IMR-90 (cell line): ENCODE results near the gene RANBP3. TPM values are rescaled to one million over a fixed set of nuclear protein-coding genes. Genes with fewer than 3 reads are reported as not detected.

Experiments used
- ATAC-seq: fragments of 200-7000 bp; cut with Tn5 transposase; 2 replicates; pipeline ENCODE4 v1.9.1; 2020; ENCODE audit warnings: low read depth, mild to moderate bottlenecking, moderate library complexity
- BruUV-seq: library from RNA; stranded (reverse); fragments of 400-500 nt; replicated peaks from 2 replicates; lab custom pipeline; 2021; lab: Mats Ljungman, UMichigan
- CTCF ChIA-PET: fragments of 300-600 bp; formaldehyde crosslinking; extraction: SDS; loops from one replicate; lab custom pipeline; 2021; ENCODE audit warnings: antibody characterized with exemption; lab: Yijun Ruan, JAX
- POLR2A ChIA-PET: fragments of 300-600 bp; sonication (Branson Sonifier 250); formaldehyde crosslinking; loops from one replicate; lab custom pipeline; 2022; ENCODE audit warnings: antibody characterized with exemption; ENCODE audit not compliant: unreplicated experiment; lab: Charles Lee
- DNase-seq: peaks from one replicate; pipeline ENCODE4 v3.0.0; 2013
- H2AFZ ChIP-seq: replicated peaks from 2 replicates; pipeline ENCODE3; 2013; ENCODE audit warnings: low read length, mild to moderate bottlenecking; ENCODE audit not compliant: poor library complexity
- H2AK5ac ChIP-seq: 2 replicates; pipeline ENCODE4 v1.6.1; 2013; ENCODE audit warnings: low read depth, low read length, inconsistent platforms
- H2AK9ac ChIP-seq: replicated peaks from 2 replicates; pipeline ENCODE3; 2013; ENCODE audit warnings: mild to moderate bottlenecking, low read depth, low read length, moderate library complexity; ENCODE audit not compliant: poor library complexity
- H2BK120ac ChIP-seq: 2 replicates; pipeline ENCODE4 v1.6.1; 2013; ENCODE audit warnings: low read depth, low read length, inconsistent platforms
- H2BK15ac ChIP-seq: 3 replicates; pipeline ENCODE4 v1.6.1; 2013; ENCODE audit warnings: low read depth, low read length, inconsistent platforms
- H2BK20ac ChIP-seq: 2 replicates; pipeline ENCODE4 v1.6.1; 2013; ENCODE audit warnings: low read depth, mild to moderate bottlenecking, inconsistent platforms, low read length, moderate library complexity
- H2BK5ac ChIP-seq: 2 replicates; pipeline ENCODE4 v1.6.1; 2013; ENCODE audit warnings: mild to moderate bottlenecking, low read depth, low read length, inconsistent platforms; ENCODE audit not compliant: poor library complexity, severe bottlenecking
- H3K14ac ChIP-seq: replicated peaks from 2 replicates; pipeline ENCODE4 v1.6.1; 2013; ENCODE audit warnings: low read depth, low read length, inconsistent platforms
- H3K18ac ChIP-seq: 2 replicates; pipeline ENCODE4 v1.6.1; 2013; ENCODE audit warnings: low read depth, low read length, control low read depth
- H3K23ac ChIP-seq: 2 replicates; pipeline ENCODE4 v1.6.1; 2013; ENCODE audit warnings: low read depth, low read length, inconsistent platforms
- H3K27ac ChIP-seq: 2 replicates; pipeline ENCODE4 v1.5.1; 2013; ENCODE audit warnings: mild to moderate bottlenecking, control low read depth, low read length; ENCODE audit not compliant: insufficient read depth
- H3K27me3 ChIP-seq: 2 replicates; pipeline ENCODE4 v1.6.1; 2013; ENCODE audit warnings: low read length; ENCODE audit not compliant: control insufficient read depth, insufficient read depth
- H3K36me3 ChIP-seq: 2 replicates; pipeline ENCODE4 v1.6.1; 2013; ENCODE audit warnings: low read length, mixed read lengths; ENCODE audit not compliant: control insufficient read depth, insufficient read depth
- H3K4ac ChIP-seq: 2 replicates; pipeline ENCODE4 v1.6.1; 2013; ENCODE audit warnings: low read depth, low read length, inconsistent platforms
- H3K4me1 ChIP-seq: 2 replicates; pipeline ENCODE4 v1.6.1; 2013; ENCODE audit warnings: low read length, mixed read lengths; ENCODE audit not compliant: control insufficient read depth, insufficient read depth
- H3K4me2 ChIP-seq: 2 replicates; pipeline ENCODE4 v1.6.1; 2013; ENCODE audit warnings: low read depth, mild to moderate bottlenecking, control low read depth, low read length, moderate library complexity
- H3K4me3 ChIP-seq: 2 replicates; pipeline ENCODE4 v1.5.1; 2013; ENCODE audit warnings: low read depth, mild to moderate bottlenecking, control low read depth, low read length, moderate library complexity; ENCODE audit not compliant: insufficient read depth
- H3K56ac ChIP-seq: 2 replicates; pipeline ENCODE4 v1.6.1; 2013; ENCODE audit warnings: low read length, inconsistent platforms; ENCODE audit not compliant: insufficient read depth; ENCODE audit errors: extremely low read depth
- H3K79me1 ChIP-seq, 2 experiments: 2 replicates each; pipeline ENCODE4 v1.6.1; 2013; ENCODE audit warnings: low read length in 2 of 2, inconsistent platforms in 1 of 2, low read depth in 1 of 2
- H3K9ac ChIP-seq: 2 replicates; pipeline ENCODE4 v1.6.1; 2013; ENCODE audit warnings: low read depth, low read length, control low read depth
- H3K9me1 ChIP-seq: 2 replicates; pipeline ENCODE4 v1.6.1; 2013; ENCODE audit warnings: low read length, inconsistent platforms; ENCODE audit not compliant: insufficient read depth
- H3K9me3 ChIP-seq: 2 replicates; pipeline ENCODE4 v1.6.1; 2013; ENCODE audit warnings: low read length; ENCODE audit not compliant: control insufficient read depth, insufficient read depth
- H4K20me1 ChIP-seq: 2 replicates; pipeline ENCODE4 v1.6.1; 2013; ENCODE audit warnings: low read length, inconsistent platforms; ENCODE audit not compliant: insufficient read depth
- H4K5ac ChIP-seq: 2 replicates; pipeline ENCODE4 v1.6.1; 2013; ENCODE audit warnings: mild to moderate bottlenecking, low read depth, low read length, control low read depth
- H4K8ac ChIP-seq, 2 experiments: 2 replicates each; pipeline ENCODE4 v1.6.1; 2013; ENCODE audit warnings: low read depth in 2 of 2, low read length in 2 of 2, control low read depth in 1 of 2, inconsistent platforms in 1 of 2
- H4K91ac ChIP-seq: 2 replicates; pipeline ENCODE4 v1.6.1; 2013; ENCODE audit warnings: low read depth, low read length, inconsistent platforms; ENCODE audit not compliant: insufficient read depth
- CHD1 ChIP-seq: IDR thresholded peaks from 2 replicates; pipeline ENCODE4 v1.6.1; 2012; ENCODE audit warnings: low read depth, low read length, improper control_type of control experiment
- CTCF ChIP-seq: conservative IDR thresholded peaks from 2 replicates; pipeline ENCODE4 v1.5.1; 2012; ENCODE audit warnings: mild to moderate bottlenecking, low read depth, low read length, improper control_type of control experiment
- WGBS, 2 experiments: methylation state at CpG; one replicate each; pipeline versions ENCODE4 v1.1.5 to v1.1.7; 2013; ENCODE audit warnings: missing lambda C conversion rate in 2 of 2; ENCODE audit not compliant: insufficient read length in 1 of 2; ENCODE audit errors: extremely low coverage in 2 of 2; 5-methylcytosine and 5-hydroxymethylcytosine counted together
- dilution Hi-C: fragments of 300-500 bp; cut with HindIII; formaldehyde crosslinking; loops from one replicate; pipeline ENCODE4 v1.14.3; 2018; ENCODE audit warnings: low sequenced_read_pairs; ENCODE audit not compliant: unreplicated experiment
- in situ Hi-C: fragments of 300-500 bp; cut with MboI; formaldehyde crosslinking; loops from 3 replicates; pipeline ENCODE4 v1.14.3; 2019; ENCODE audit warnings: low sequenced_read_pairs, inconsistent platforms, mixed read lengths
- intact Hi-C: fragments of 100-400 bp; cut with micrococcal nuclease; formaldehyde crosslinking; loops from 2 replicates; pipeline ENCODE4 v1.10.0; 2022
- polyA plus RNA-seq, 3 experiments: library from polyadenylated mRNA; depleted of rRNA; stranded (reverse); fragments of >200 nt; gene quantifications; 2 replicates each; pipeline ENCODE4 v1.2.3, GENCODE V29; 2012; ENCODE audit warnings: low replicate concordance in 1 of 3
- total RNA-seq: library from RNA; depleted of rRNA; stranded (reverse); fragments of >200 nt; gene quantifications from 2 replicates; pipeline ENCODE4 v1.2.3, GENCODE V29; 2012

RANBP3 gene
- total and polyA plus RNA-seq, 2 of the 4 experiments (the other 2 are of a cell fraction), result 42.5 to 111 TPM

- H3K9me1 ChIP-seq, result no peaks in the 10 kb centered on the region
- 93% methylated on average over 12 of the region's 30 CpGs; no CpG with 5 or more reads in 1 of the 2 experiments for WGBS, 2 experiments
- H3K36me3 ChIP-seq, result peaks cover 25% of the 10 kb centered on the region; the same call in 1 of the 2 replicates
- H2BK5ac ChIP-seq, result no peak overlapping the region
- H4K91ac ChIP-seq, result no peak overlapping the region
- in situ Hi-C loops (no loop called here), dilution Hi-C loops (no loop called here), intact Hi-C loops (no loop called here)
- no peak overlapping the region for H3K4me2 ChIP-seq
- TF ChIP-seq CHD1 (no peak), CTCF (no peak; the same call in 1 of the 2 replicates)
- no peaks in the 10 kb centered on the region for H3K9me3 ChIP-seq
- peaks cover 1% of the 10 kb centered on the region for H3K4me1 ChIP-seq
- peaks cover 7 to 34% of the 10 kb centered on the region in 2 experiments; a peak in 3 of 4 replicates for H3K79me1 ChIP-seq
- no peak overlapping the region for H3K4ac ChIP-seq
- no peak overlapping the region for H3K14ac ChIP-seq
- H2BK15ac ChIP-seq, result no peak overlapping the region
- H3K18ac ChIP-seq, result no peak overlapping the region
- H3K27me3 ChIP-seq, result no peaks in the 10 kb centered on the region
- no peak overlapping the region for H3K9ac ChIP-seq
- DNase-seq, result no peak
- H3K23ac ChIP-seq, result no peak overlapping the region
- no peak for ATAC-seq
- POLR2A ChIA-PET, result no interaction called here
- H4K8ac ChIP-seq, result no peak overlapping the region
- no peak overlapping the region for H2BK120ac ChIP-seq
- CTCF ChIA-PET, result no interaction called here
- H2AK5ac ChIP-seq, result no peak overlapping the region
- H2AFZ ChIP-seq, result no peak overlapping the region
- peaks cover 36% of the 10 kb centered on the region for H4K20me1 ChIP-seq
- no TSS peak for BruUV-seq
- H3K56ac ChIP-seq, result no peak overlapping the region
- no peak overlapping the region for H2AK9ac ChIP-seq
- H3K4me3 ChIP-seq, result no peak overlapping the region
- no peak overlapping the region for H3K27ac ChIP-seq
- no peak overlapping the region for H2BK20ac ChIP-seq
- H4K5ac ChIP-seq, result no peak overlapping the region
Observed at GRCh38 chr19:5897189-5897969, 80.6 kb downstream of the RANBP3 start.
